Stimulated activated CD4-positive, alpha-beta T cell treated with anti-CD3 and anti-CD28 coated beads, Interleukin-2, amount 100 ng/mL, for 4 hours (primary cell): ENCODE results near the gene FAF1.
"Not testable (repeated sequence)": the region's sequence is repeated elsewhere in the genome, so short reads cannot be mapped to it uniquely, and the experiment has no call there.

Experiments
- DNase-seq: peaks from one replicate; pipeline ENCODE4 v3.0.0-alpha.2; 2020; ENCODE audit warnings: low read depth

Gene FAF1

GRCh38 chr1:50959913-50960844, at the start of gene FAF1:
Gene FAF1 (minus strand): TSS chr1:50960267. CDS start chr1:50959811, 456 bp downstream.
- peak; percentile 94 for DNase-seq

GRCh38 chr1:51009381-51009780, 49.3 kb upstream of the FAF1 start:
- DNase-seq, result no peak

GRCh38 chr1:51005549-51005948, 45.5 kb upstream of the FAF1 start:
- not testable (repeated sequence) for DNase-seq

DNA sequence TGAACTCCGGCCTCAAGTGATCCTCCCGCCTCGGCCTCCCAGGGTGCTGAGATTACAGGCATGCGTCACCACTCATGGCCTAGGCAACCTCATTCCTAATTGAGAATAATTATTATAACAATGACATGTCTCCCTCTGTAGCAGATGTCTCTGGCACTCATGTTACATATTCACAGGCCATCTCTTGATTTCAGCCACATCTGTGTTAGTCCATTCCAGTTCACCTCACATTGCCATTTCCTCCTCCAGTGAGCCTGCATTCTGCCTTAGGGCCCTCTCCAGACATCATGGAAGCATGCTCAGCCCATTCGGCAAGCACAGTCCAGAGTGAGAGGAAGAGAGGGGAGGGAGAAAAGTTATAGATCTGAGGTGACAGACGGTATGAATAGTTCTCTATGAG, 42.4 kb upstream of the FAF1 start:
- DNase-seq, result no peak

DNA sequence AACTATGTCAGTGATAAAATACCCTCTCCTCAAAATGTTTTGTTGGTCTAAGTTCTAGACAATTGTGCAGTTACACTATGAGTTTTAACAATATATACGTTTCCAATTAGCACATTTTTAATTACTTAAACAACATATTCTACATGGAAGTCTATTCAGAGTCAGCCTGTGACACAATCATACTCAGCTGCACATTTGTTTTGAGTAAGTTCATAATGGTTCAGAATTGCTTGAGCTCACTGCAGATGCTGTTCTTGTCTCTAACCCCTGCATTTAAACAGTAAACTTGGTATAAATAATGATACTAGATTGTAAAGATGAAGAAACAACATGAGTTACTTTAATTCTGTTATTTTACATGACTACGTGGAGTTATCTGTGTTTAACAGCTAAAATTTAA, 40.6 kb upstream of the FAF1 start:
- DNase-seq, result no peak

DNA sequence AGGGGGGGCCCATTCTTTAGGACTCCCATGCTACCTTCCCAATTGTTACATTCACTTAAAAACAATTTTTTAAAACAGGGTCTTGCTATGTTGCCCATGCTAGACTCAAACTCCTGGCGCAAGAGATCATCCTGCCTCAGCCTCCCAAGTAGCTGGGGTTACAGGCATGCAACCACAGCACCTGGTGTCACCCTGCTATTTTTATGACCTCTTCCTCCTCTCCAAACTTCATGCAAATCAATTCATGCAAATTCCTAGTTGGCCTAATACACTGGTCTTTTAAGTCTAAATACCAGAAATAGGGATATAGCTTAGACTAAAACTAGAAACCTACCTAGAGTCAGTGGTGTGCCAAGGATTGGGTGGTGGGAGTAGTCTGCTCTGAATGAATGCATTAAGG, 40.1 kb upstream of the FAF1 start:
- DNase-seq, result no peak

- not testable (repeated sequence) for DNase-seq
These were observed 39.3 kb upstream of the FAF1 start for GRCh38 chr1:50999375-50999774.

DNA sequence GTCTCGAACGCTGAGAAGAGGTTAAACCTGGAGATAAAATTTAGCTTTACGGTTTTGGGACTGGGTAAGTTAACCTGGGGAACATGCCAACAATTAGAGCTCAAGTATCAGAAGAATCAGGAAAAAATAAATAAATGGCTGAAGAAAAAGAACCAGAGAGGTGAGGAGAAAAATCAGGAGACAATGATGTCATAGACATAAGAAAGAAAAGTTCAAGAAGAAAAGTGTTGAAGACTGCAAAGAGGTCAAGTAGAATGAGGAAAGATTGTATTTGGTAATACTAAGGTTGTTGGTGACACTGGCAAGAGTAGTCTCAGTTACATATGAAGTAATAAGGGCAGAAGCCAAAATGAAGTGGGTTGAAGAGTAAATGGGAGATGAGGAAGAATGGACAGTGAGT, 36.0 kb upstream of the FAF1 start:
- DNase-seq, result no peak

DNA sequence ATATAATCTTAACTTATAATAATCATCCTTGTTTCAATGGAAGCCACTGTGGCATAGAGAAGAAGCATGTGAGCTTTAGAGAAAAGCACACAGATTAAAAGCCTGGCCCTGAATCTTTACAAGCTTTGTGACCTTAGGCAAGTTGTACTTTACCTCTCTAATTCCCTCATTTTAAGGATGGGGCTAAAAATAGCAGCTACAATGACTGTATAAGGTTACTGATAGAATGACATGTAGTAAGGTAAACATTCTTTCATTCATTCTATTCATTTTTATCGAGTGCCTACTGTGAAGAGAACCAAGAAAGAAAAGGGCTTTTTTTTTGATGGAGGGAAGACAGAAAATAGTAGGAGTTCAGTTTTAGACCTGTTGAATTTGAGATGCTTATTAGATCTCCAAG, 35.6 kb upstream of the FAF1 start:
- no peak for DNase-seq

- no peak for DNase-seq
These were observed 34.9 kb upstream of the FAF1 start for GRCh38 chr1:50994997-50995396.

GRCh38 chr1:50993645-50994044, 33.6 kb upstream of the FAF1 start:
- no peak for DNase-seq

GRCh38 chr1:50992532-50993318, 32.7 kb upstream of the FAF1 start:
- DNase-seq, result no peak

DNA sequence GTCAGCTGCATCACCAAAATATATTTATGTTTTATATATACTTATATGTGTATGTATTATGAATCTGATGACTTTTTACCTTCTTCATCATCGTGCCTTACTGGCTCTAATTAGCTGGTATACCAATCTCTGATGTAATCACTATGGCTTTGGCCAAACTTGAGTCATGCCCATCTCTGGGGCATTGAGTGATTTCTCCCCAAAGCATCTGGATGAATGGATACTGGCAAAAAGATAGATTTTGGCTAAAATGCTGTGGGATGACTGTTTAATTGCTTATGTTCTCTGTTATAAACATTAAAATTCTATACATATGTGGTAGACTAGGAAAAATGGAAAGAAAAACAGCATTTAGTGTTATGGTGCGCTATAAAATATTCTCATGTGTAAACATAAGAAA, 29.6 kb upstream of the FAF1 start:
- DNase-seq, result no peak

DNA sequence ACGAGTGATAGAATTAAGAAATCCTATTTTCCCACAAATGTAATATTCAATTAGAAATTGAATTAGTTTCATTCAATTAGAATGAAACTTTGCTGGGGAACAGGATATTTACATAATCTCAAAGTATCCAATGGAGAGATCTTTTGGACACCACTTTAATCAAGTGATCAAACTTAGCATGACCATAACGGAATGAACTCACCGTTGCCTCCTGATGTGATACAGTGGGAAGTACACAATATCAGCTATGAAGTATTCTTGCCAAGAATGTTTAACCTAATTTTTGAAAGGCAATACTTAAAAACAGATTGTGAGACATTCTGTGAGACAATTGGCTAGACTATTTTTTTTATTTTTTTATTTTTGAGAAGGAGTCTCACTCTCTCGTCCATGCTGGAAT, 26.6 kb upstream of the FAF1 start:
- DNase-seq, result no peak

DNA sequence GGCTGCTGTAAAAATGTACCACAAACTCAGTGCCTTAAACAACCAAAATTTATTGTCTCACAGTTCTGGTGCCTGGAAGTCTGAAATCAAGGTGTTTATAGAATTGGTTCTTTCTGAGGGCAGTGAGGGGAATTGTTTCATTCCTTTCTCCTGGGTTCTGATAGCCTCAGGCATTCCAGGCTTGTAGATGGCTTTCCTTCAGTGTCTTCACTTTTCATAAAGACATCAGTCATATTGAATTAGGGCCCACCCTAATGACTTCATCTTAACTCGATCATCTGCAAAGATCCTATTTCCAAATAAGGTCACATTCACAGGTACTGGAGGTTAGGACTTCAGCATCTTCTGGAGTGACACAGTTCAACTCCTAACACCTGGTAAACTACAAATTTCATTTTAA, 25.0 kb upstream of the FAF1 start:
- no peak for DNase-seq

DNA sequence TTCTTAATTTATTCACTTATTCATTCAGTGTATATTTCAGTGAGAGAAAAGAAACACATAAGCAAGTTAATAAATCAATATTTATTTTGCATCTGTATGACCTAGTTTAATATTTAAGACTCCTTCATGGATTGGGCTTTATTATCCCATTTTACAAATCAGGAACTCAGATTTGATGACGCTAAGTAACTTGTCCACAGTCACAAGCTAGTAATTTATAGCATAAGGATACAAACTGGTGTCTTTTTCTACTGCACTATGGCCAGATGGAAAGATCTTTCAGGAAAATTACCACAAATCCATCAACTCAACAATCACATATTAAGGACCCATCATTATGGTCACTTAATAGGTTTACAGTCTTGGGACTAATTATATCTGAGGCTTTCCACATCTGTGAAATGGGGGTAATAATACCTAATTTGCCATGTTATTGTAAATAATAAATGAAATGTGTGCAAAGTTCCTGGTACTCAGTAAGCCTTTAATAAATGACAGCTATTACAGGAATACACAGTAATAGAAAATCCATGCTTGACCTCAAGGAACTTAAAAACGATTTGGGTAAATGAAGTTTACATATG, 23.2 kb upstream of the FAF1 start:
- no peak for DNase-seq

DNA sequence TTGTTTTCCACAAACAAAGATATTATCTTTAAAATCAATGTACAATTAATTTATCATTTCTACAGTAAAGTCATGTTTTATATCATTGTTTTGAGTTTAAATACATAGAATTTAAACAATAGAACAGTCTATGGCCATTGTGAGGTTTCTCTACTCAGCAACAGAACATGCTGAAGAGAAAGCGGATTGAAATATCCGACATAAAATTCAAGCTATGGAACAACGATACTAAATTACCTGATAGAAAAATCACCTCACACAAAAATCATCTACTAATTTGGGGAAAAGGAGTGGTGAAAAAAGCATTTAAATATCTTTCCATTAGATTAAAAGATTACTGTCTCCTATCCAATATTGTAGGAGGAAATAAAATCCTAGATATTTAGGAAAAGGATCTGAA, 22.5 kb upstream of the FAF1 start:
- DNase-seq, result no peak

DNA sequence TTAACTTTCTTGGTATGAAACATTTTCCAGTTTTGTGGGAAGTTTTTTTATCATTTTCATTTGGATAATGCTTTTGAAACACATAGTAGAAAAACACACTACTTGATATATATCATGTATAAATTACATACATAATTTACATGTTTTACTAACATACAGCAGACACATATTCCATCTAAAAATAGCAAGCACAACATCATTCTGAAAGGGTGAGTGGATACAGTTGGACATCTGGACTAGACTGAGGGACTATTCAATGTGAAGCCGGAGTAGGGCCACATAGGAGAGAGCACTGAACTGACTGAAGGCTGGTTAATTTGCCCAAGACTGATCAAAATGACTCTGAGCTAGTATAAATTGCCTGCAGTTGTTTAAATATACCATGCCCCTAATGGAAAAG, 21.7 kb upstream of the FAF1 start:
- DNase-seq, result no peak

GRCh38 chr1:50980505-50980904, 20.4 kb upstream of the FAF1 start:
- no peak for DNase-seq

DNA sequence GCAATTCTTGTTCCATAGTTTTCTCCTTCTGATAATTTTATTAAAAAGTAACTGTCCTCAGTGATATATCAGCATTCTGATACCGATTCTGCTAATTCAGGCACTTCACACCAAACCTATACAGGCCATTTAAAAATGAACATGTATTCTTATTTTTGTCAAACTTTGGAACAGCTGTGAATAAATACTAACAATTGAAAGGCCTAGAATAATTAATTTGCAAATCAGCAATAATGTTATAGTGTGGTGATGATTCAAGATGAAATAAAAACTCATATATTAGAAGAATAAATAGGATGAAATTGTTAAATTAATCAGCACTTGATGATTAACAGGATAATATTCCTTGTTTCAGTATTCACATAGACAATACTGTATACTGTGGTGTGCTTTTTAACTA, 19.9 kb upstream of the FAF1 start:
- no peak for DNase-seq

DNA sequence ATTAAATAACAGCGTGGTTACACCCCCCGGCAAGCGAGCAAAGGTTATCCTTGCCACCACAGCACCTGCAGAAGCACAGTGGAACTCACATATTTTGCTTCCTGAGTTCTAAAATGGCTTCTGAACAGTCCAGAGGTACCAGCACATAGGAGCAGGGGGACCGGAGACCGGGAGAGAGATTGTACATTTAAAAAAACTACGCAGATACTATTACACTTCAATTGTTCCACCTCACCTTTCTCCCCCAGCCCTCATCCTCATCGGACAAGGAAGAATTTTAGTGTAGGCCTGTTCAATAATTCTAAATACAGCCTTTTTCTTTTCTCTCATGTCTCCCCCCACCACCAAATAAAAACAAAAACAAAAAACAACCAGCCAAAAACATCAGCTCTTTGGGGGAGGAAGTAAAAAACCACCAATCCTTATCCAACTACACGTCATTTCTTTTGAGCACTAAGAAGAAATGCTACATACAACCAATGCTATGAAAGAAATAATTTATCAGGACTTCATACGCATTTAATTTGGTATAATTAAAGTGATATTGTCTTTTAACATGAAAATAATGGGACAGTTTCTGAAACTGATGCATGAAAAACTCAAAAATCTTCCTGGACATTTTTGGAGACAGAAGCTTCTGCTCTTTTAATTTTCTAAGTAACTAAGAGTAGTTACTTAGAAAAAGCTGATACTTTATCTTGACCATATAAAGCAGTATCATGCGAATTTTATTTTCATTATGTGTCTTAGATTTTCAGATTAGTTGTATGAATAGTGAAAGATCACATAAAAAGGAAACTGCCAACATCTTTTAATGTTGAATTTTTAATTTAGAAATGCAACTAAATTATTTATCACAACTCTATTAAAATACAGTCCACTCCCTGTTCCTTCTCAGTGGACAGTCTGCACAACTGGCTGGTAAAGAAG, 19.1 kb upstream of the FAF1 start:
- DNase-seq, result no peak
